ENCODE measurements around the gene C3orf20.

Gene C3orf20

DNA sequence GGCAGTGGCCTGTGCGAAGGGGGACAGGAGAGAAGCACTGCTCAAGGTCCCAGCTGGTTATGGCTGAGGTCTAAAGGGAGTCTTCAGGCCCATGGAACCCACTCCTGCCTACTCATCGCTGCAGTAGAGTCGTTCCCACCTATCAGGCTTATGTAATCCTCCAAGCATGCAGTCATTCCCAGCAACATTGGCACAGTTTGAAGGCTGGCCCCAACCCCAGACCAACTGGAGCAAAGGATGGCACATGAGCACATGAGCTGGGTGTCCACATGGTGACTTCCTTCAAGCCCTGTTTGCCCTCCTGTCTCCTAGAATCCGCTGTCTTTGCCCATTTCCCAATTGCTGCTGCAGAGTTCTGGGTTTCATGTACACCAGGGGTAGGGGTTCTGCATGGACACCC is 83.4 kb downstream of the C3orf20 start:
- DNase-seq (ENCODE audit: low read depth) = no peak
- no peak overlapping the region for H3K4me3 ChIP-seq (ENCODE audit: control insufficient read depth, low read depth, low read length)
- TF ChIP-seq, protein P1, sequence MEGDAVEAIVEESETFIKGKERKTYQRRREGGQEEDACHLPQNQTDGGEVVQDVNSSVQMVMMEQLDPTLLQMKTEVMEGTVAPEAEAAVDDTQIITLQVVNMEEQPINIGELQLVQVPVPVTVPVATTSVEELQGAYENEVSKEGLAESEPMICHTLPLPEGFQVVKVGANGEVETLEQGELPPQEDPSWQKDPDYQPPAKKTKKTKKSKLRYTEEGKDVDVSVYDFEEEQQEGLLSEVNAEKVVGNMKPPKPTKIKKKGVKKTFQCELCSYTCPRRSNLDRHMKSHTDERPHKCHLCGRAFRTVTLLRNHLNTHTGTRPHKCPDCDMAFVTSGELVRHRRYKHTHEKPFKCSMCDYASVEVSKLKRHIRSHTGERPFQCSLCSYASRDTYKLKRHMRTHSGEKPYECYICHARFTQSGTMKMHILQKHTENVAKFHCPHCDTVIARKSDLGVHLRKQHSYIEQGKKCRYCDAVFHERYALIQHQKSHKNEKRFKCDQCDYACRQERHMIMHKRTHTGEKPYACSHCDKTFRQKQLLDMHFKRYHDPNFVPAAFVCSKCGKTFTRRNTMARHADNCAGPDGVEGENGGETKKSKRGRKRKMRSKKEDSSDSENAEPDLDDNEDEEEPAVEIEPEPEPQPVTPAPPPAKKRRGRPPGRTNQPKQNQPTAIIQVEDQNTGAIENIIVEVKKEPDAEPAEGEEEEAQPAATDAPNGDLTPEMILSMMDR (conservative IDR thresholded peaks at IDR 0.05; ENCODE audit: control insufficient read depth, insufficient read depth, low read depth, low read length) = no peak

DNA sequence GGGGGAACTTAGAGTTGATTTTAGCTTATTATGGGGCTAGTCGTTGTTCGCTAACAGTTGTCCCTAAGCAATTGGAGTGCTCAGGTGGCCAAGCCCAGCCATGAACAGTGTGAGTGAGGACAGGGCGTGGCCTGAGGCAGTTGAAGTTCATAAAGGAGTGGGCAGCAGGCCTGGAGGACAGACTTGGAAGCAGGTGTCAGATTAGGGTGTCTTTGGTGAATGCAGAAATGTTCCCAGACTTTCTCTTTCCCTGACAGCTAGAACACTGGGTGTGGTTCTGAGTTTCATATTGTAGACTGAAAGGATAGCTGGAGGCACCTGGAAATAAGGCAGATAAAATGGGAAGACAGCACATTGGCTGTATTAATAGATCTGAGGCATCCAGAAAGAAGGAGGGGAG is 84.0 kb downstream of the C3orf20 start:
- H3K4me3 ChIP-seq (ENCODE audit: control insufficient read depth, low read depth, low read length) = no peak overlapping the region
- DNase-seq (ENCODE audit: low read depth) = no peak
- TF ChIP-seq, protein P1 (conservative IDR thresholded peaks at IDR 0.05; ENCODE audit: control insufficient read depth, insufficient read depth, low read depth, low read length) = no peak

DNA sequence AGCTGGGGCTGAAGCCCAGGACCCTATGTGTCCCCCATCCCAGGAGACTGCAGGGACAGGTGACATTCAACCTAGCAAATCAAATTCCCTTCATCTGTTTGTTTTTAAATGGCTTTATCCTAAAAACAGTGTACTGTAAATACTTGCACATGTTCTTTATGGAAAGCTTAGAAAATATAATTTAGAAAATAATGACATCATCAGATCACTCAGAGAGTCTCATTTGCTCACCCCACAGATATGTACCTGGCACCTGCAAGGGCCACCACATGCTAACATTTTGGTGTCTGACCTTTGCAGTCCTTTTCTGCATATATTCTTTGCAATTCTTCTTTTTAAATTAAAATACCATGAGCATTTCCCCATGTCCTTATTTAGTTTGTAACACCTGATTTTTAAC is 85.2 kb downstream of the C3orf20 start:
- DNase-seq (ENCODE audit: low read depth) = no peak
- TF ChIP-seq, protein P1 (conservative IDR thresholded peaks at IDR 0.05; ENCODE audit: control insufficient read depth, insufficient read depth, low read depth, low read length) = no peak

DNA sequence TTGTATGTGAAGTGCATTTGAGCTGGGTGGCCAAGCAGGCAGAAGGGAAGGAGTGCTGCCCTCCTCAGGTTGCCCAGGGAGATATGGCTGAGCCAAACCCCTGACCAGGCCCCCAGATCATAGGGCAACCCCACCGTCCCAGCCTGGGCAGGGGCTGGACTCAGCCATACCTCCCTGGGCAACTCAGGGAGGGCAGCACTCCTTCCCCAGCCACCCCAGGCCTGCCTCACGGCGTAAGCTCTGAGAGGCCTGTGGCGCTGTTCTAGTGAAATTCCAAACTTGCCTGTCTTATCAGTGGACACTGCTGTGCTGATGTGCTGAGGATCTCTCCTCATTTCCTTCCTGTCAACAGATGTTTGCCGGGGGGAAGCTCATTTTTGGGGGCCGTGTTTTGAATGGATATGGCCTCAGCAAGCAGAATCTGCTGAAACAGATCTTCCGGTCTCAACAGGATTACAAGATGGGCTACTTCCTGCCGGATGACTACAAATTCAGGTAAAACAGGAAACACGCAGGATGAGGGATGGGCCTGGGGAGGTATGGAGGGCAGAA is 86.3 kb downstream of the C3orf20 start:
- DNase-seq (ENCODE audit: low read depth) = no peak
- no peak overlapping the region for H3K4me3 ChIP-seq (ENCODE audit: control insufficient read depth, low read depth, low read length)
- TF ChIP-seq, protein P1 (conservative IDR thresholded peaks at IDR 0.05; ENCODE audit: control insufficient read depth, insufficient read depth, low read depth, low read length) = no peak

More for the DNA sequence above, 85.2 kb downstream of the C3orf20 start:
- no peak overlapping the region for H3K4me3 ChIP-seq (ENCODE audit: control insufficient read depth, low read depth, low read length)

DNA sequence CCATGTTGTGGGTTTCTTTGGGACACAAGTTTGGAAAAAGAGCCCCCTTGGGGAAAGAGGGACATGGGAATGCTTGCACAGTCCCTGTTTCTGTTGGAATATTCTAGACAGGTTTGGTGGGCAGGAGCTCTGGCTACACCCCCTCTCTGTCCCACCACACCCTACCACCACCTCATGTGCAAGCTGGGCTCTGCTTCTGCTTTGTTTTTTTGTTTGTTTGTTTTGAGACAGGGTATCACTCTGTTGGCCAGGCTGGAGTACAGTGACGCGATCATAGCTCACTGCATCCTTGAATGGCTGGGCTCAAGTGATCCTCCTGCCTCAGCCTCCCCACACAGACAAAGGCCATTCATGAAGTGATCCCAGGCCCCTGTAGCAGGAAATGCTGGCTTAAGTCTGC is 86.9 kb downstream of the C3orf20 start:
- TF ChIP-seq, protein P1 (conservative IDR thresholded peaks at IDR 0.05; ENCODE audit: control insufficient read depth, insufficient read depth, low read depth, low read length) = no peak
- H3K4me3 ChIP-seq (ENCODE audit: control insufficient read depth, low read depth, low read length) = no peak overlapping the region
- DNase-seq (ENCODE audit: low read depth) = no peak

DNA sequence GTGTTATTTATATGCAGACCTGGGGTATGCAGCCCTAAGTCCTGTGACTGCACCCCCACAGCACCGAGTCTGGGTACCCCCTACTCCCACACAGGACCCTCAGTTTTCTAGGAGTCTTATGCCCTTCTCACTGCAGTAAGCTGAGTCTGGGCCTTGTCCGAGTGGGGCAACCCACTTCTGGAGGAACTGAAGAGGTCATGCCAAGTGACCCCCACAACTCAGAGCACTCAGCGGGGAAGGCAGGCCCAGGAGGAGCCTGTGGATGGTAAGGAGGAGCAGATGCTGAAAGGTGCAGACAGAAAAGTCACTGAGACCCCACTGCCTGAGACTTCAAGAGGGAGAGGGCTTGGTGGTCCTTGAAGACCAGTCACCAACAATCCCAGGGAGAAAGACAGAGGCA is 87.8 kb downstream of the C3orf20 start:
- TF ChIP-seq, protein P1 (conservative IDR thresholded peaks at IDR 0.05; ENCODE audit: control insufficient read depth, insufficient read depth, low read depth, low read length) = no peak
- DNase-seq (ENCODE audit: low read depth) = no peak
- H3K4me3 ChIP-seq (ENCODE audit: control insufficient read depth, low read depth, low read length) = no peak overlapping the region

All from fibroblast of mammary gland (primary cell).